Parathyroid adenoma (tissue), 2 donors: Measurements from ENCODE around the gene ACVR1.
"Not testable (repeated sequence)": the region's sequence is repeated elsewhere in the genome, so short reads cannot be mapped to it uniquely, and the experiment has no call there.

Experiments
- H2AFZ ChIP-seq: fragments of 300-600 bp; sonication (generic); one replicate; pipeline ENCODE4 v1.7.0; 2017; ENCODE audit warnings: antibody characterized with exemption, mild to moderate bottlenecking
- H3K27ac ChIP-seq: fragments of 300-600 bp; sonication (generic); one replicate; pipeline ENCODE4 v1.7.0; 2017
- H3K27me3 ChIP-seq: fragments of 300-600 bp; sonication (generic); one replicate; pipeline ENCODE4 v1.7.0; 2017; ENCODE audit warnings: low read length; ENCODE audit not compliant: control insufficient read depth, insufficient read depth
- H3K36me3 ChIP-seq: fragments of 300-600 bp; sonication (generic); one replicate; pipeline ENCODE4 v1.7.0; 2017; ENCODE audit warnings: low read length; ENCODE audit not compliant: control insufficient read depth, insufficient read depth
- H3K4me1 ChIP-seq: fragments of 300-600 bp; sonication (generic); one replicate; pipeline ENCODE4 v1.7.0; 2017; ENCODE audit warnings: control low read depth
- H3K4me2 ChIP-seq: fragments of 300-600 bp; sonication (generic); one replicate; pipeline ENCODE4 v1.7.0; 2017; ENCODE audit warnings: low read length
- H3K4me3 ChIP-seq: fragments of 300-600 bp; sonication (generic); one replicate; pipeline ENCODE4 v1.7.0; 2017; ENCODE audit warnings: low read depth, low read length
- H3K79me2 ChIP-seq: fragments of 300-600 bp; sonication (generic); one replicate; pipeline ENCODE4 v1.7.0; 2017; ENCODE audit warnings: control low read depth
- H3K9ac ChIP-seq: fragments of 300-600 bp; sonication (generic); one replicate; pipeline ENCODE4 v1.7.0; 2017; ENCODE audit warnings: mild to moderate bottlenecking
- H3K9me3 ChIP-seq: fragments of 300-600 bp; sonication (generic); one replicate; pipeline ENCODE4 v1.7.0; 2017; ENCODE audit warnings: low read length; ENCODE audit not compliant: control insufficient read depth
- CTCF ChIP-seq: fragments of 300-600 bp; sonication (generic); IDR thresholded peaks from one replicate; pipeline ENCODE4 v1.7.0; 2017; ENCODE audit warnings: antibody characterized with exemption, mild to moderate bottlenecking
- donor health status: primary hyperparathyroidism.

The ACVR1 gene

GRCh38 chr2:157759855-157760254 lies 116.3 kb downstream of the ACVR1 start:
- TF ChIP-seq CTCF: no peak
- no peaks in the 10 kb centered on the region for H3K4me1 ChIP-seq
- no peak overlapping the region for H3K9ac ChIP-seq
- H3K9me3 ChIP-seq: no peaks in the 10 kb centered on the region
- H3K27ac ChIP-seq: no peak overlapping the region
- H3K4me3 ChIP-seq: no peak overlapping the region
- no peak overlapping the region for H3K4me2 ChIP-seq
- no peaks in the 10 kb centered on the region for H3K27me3 ChIP-seq
- no peaks in the 10 kb centered on the region for H3K36me3 ChIP-seq
- H3K79me2 ChIP-seq: no peaks in the 10 kb centered on the region
- no peak overlapping the region for H2AFZ ChIP-seq

- no peaks in the 10 kb centered on the region for H3K27me3 ChIP-seq
- no peak for TF ChIP-seq CTCF
- no peaks in the 10 kb centered on the region for H3K9me3 ChIP-seq
- no peak overlapping the region for H3K9ac ChIP-seq
- no peak overlapping the region for H3K4me3 ChIP-seq
- peaks cover 2% of the 10 kb centered on the region for H3K79me2 ChIP-seq
- no peak overlapping the region for H3K4me2 ChIP-seq
- no peaks in the 10 kb centered on the region for H3K4me1 ChIP-seq
- H2AFZ ChIP-seq: no peak overlapping the region
- H3K36me3 ChIP-seq: no peaks in the 10 kb centered on the region
- H3K27ac ChIP-seq: no peak overlapping the region
Measured at GRCh38 chr2:157758586-157758985, 117.5 kb downstream of the ACVR1 start.

GRCh38 chr2:157757500-157757899 lies 118.6 kb downstream of the ACVR1 start:
- H3K4me1 ChIP-seq: no peaks in the 10 kb centered on the region
- H3K9me3 ChIP-seq: no peaks in the 10 kb centered on the region
- H3K9ac ChIP-seq: no peak overlapping the region
- peaks cover 2% of the 10 kb centered on the region for H3K79me2 ChIP-seq
- TF ChIP-seq CTCF: no peak
- H3K4me2 ChIP-seq: no peak overlapping the region
- no peak overlapping the region for H2AFZ ChIP-seq
- H3K4me3 ChIP-seq: no peak overlapping the region
- no peaks in the 10 kb centered on the region for H3K27me3 ChIP-seq
- no peak overlapping the region for H3K27ac ChIP-seq
- H3K36me3 ChIP-seq: no peaks in the 10 kb centered on the region

- H3K36me3 ChIP-seq, H3K9me3 ChIP-seq, H3K27ac ChIP-seq: not testable (repeated sequence)
Measured at GRCh38 chr2:157756447-157756846, 119.7 kb downstream of the ACVR1 start.

GRCh38 chr2:157751462-157752058 lies 124.6 kb downstream of the ACVR1 start:
- Histone ChIP-seq H2AFZ (no peak overlapping the region), H3K9ac (no peak overlapping the region), H3K27ac (no peak overlapping the region), H3K36me3 (no peaks in the 10 kb centered on the region), H3K9me3 (no peaks in the 10 kb centered on the region), H3K79me2 (peaks cover 2% of the 10 kb centered on the region), H3K4me3 (no peak overlapping the region), H3K27me3 (no peaks in the 10 kb centered on the region), H3K4me1 (no peaks in the 10 kb centered on the region), H3K4me2 (no peak overlapping the region)
- no peak for TF ChIP-seq CTCF

More at GRCh38 chr2:157756447-157756846, 119.7 kb downstream of the ACVR1 start:
- H3K27me3 ChIP-seq, H3K9ac ChIP-seq, H3K4me2 ChIP-seq, H3K4me3 ChIP-seq, H3K79me2 ChIP-seq, H3K4me1 ChIP-seq, H2AFZ ChIP-seq: not testable (repeated sequence)
